Uterus (tissue), 4 donors: ENCODE results near the gene CAPNS1. TPM values are rescaled to one million over a fixed set of nuclear protein-coding genes. Genes with fewer than 3 reads are reported as not detected.

Source experiments
- DNase-seq, 2 donors: peaks; one replicate each; pipeline ENCODE4 v3.0.0-alpha.2; 2019 to 2020
- H3K27ac ChIP-seq, 2 donors: fragments of 200-600 bp; sonication (generic); 1 replicate in 1 of 2; 2 replicates in 1 of 2; pipeline ENCODE4 v1.5.1; 2016 to 2018
- H3K27me3 ChIP-seq, 2 donors: fragments of 200-600 bp; sonication (generic); one replicate each; pipeline ENCODE4 v1.5.1; 2018 to 2019; ENCODE audit warnings: control low read depth in 1 of 2
- H3K36me3 ChIP-seq, 2 donors: fragments of 200-600 bp; sonication (generic); one replicate each; pipeline ENCODE4 v1.5.1; 2019; ENCODE audit warnings: control low read depth in 1 of 2
- H3K4me1 ChIP-seq, 2 donors: fragments of 200-600 bp; sonication (generic); one replicate each; pipeline ENCODE4 v1.5.1; 2018 to 2019; ENCODE audit warnings: control low read depth in 1 of 2
- H3K4me3 ChIP-seq, 2 donors: fragments of 200-600 bp; sonication (generic); 1 replicate in 1 of 2; 2 replicates in 1 of 2; pipeline ENCODE4 v1.5.1; 2018 to 2019; ENCODE audit warnings: mild to moderate bottlenecking in 1 of 2
- H3K9me3 ChIP-seq, 2 donors: fragments of 200-600 bp; sonication (generic); one replicate each; pipeline ENCODE4 v1.5.1; 2019; ENCODE audit warnings: control low read depth in 1 of 2
- POLR2A ChIP-seq, 2 donors: fragments of 450-650 bp; IDR thresholded peaks; one replicate each; pipeline ENCODE4 v1.6.1; 2016; ENCODE audit warnings: antibody characterized with exemption in 2 of 2, mild to moderate bottlenecking in 1 of 2, moderate library complexity in 1 of 2
- intact Hi-C: fragments of 100-400 bp; cut with DNase I; formaldehyde crosslinking; loops from one replicate; pipeline ENCODE4 v1.15.1; 2023; ENCODE audit warnings: low total_unique reads
- total RNA-seq, 4 donors: library from RNA; depleted of rRNA in 3 of 4; stranded (reverse); fragments of >200 nt in 3 of 4; gene quantifications; one replicate each; pipeline versions ENCODE4 v1.1.0 to v1.2.4, GENCODE V29; 2014 to 2023
- TF ChIP-seq, protein P1 (sequence below), 4 experiments: fragments of 200-600 bp in 2 of 4; fragments of 450-650 bp in 2 of 4; sonication (generic) in 2 of 4; IDR thresholded peaks; one replicate each; pipeline ENCODE4 v1.5.1; 2016 to 2019; ENCODE audit warnings: antibody characterized with exemption in 4 of 4, mild to moderate bottlenecking in 2 of 4, moderate library complexity in 1 of 4
- donor health status: DM: yes; HTN: yes; CAD: no.

The CAPNS1 gene
- total RNA-seq, 4 donors from 2014 or later = 134 to 511 (median 179) TPM

DNA sequence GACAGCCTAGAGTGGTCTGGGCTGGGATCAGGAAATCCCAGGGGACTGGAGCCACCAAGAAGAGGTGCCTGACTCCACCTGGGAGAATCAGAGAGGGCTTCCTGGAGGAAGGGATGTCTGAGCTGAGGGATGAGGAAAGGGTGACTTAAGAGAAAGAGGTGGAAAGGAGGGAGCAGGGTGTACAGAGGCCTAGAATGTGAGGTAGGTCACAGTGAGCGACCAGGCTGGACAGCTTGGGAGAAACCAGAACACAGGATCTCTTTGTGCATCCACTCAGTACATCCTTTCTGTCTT is 23.6 kb upstream of the CAPNS1 start:
- H3K27ac ChIP-seq = peak overlapping the region in 1 of 2 donors; percentile 89
- TF ChIP-seq POLR2A (IDR thresholded peaks at IDR 0.05) = no peak
- TF ChIP-seq, protein P1, sequence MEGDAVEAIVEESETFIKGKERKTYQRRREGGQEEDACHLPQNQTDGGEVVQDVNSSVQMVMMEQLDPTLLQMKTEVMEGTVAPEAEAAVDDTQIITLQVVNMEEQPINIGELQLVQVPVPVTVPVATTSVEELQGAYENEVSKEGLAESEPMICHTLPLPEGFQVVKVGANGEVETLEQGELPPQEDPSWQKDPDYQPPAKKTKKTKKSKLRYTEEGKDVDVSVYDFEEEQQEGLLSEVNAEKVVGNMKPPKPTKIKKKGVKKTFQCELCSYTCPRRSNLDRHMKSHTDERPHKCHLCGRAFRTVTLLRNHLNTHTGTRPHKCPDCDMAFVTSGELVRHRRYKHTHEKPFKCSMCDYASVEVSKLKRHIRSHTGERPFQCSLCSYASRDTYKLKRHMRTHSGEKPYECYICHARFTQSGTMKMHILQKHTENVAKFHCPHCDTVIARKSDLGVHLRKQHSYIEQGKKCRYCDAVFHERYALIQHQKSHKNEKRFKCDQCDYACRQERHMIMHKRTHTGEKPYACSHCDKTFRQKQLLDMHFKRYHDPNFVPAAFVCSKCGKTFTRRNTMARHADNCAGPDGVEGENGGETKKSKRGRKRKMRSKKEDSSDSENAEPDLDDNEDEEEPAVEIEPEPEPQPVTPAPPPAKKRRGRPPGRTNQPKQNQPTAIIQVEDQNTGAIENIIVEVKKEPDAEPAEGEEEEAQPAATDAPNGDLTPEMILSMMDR (IDR thresholded peaks at IDR 0.05) = no peak
- peaks cover 0 to 8% of the 10 kb centered on the region in 2 donors for H3K4me1 ChIP-seq
- no peaks in the 10 kb centered on the region for H3K9me3 ChIP-seq
- intact Hi-C loops = loop anchor here (10.0 kb wide), 1 partner anchor 61 kb away; the partner anchor contains the start of genes THAP8 and WDR62
- DNase-seq = no peak
- H3K27me3 ChIP-seq = no peaks in the 10 kb centered on the region
- H3K36me3 ChIP-seq = no peaks in the 10 kb centered on the region
- peak overlapping the region; percentile 73 to 90 for H3K4me3 ChIP-seq

DNA sequence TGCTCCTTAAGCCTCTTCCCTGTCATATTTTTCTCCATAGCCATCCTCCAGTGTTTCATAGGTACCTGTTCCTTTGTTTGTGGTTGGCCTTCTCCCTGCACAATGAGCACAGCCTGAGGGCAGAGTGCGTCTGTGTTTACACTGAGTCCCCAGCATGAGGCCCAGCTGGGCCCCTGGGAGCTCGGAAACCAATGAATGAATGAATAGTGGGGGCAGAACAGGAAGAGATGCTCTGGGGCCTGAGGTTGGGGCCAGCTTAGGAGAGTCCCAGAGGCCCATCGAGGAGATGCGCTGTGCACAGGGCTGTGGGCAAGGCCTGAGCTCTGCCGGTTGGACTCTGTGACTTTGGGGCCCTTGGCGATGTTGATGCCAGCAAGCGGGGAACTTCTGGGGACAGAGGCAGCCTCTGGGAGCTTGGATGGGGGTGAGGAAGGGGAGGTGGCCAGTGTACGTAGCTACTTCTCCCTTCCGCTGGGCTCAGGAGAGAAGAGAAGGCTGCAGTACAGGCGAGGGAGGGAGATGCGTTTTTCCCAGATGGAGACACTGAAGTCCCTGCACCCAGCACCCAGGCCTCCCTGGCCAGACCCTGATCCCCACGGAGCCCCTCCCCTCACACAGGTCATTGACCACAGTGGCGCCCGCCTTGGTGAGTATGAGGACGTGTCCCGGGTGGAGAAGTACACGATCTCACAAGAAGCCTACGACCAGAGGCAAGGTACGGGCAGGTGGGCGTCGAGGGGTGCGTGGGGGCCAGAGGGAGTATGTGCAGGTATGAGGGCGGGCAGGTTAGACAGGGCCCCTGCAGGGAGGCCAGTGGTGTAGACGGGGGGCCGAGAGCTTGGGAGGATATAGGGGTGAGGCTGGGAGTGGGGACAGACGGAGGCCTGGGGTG is 19.5 kb upstream of the CAPNS1 start:
- intact Hi-C loops = no loop called here
- no peak overlapping the region for H3K4me3 ChIP-seq
- no peaks in the 10 kb centered on the region for H3K36me3 ChIP-seq
- no peaks in the 10 kb centered on the region for H3K4me1 ChIP-seq
- no peak overlapping the region for H3K27ac ChIP-seq
- TF ChIP-seq, protein P1 (IDR thresholded peaks at IDR 0.05) = no peak
- H3K9me3 ChIP-seq = no peaks in the 10 kb centered on the region
- no peak for DNase-seq
- H3K27me3 ChIP-seq = no peaks in the 10 kb centered on the region

DNA sequence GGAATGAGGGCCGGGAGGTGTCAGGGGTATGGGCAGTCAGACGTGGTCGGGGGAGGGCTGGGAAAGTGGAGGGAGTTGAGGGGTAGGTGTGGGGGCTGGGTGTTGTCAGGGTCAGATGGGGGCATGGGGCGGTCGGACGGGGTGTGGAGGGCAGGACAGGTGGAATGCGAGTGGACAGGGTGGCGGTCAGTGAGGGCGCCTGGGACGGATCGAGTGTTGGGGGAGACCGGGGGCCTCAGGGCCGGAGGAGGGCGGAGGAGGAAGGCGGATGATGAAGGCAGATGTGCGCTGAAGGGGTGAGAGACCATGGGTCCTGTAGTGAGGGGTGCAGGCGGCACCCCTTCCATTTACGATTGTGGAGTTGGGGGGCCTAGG is 18.9 kb upstream of the CAPNS1 start:
- Histone ChIP-seq H3K27me3 (no peaks in the 10 kb centered on the region), H3K36me3 (no peaks in the 10 kb centered on the region), H3K4me1 (no peaks in the 10 kb centered on the region), H3K27ac (no peak overlapping the region), H3K4me3 (no peak overlapping the region), H3K9me3 (no peaks in the 10 kb centered on the region)
- TF ChIP-seq POLR2A (IDR thresholded peaks at IDR 0.05) = no peak
- TF ChIP-seq, protein P1 (IDR thresholded peaks at IDR 0.05) = no peak
- no peak for DNase-seq
- intact Hi-C loops = no loop called here

DNA sequence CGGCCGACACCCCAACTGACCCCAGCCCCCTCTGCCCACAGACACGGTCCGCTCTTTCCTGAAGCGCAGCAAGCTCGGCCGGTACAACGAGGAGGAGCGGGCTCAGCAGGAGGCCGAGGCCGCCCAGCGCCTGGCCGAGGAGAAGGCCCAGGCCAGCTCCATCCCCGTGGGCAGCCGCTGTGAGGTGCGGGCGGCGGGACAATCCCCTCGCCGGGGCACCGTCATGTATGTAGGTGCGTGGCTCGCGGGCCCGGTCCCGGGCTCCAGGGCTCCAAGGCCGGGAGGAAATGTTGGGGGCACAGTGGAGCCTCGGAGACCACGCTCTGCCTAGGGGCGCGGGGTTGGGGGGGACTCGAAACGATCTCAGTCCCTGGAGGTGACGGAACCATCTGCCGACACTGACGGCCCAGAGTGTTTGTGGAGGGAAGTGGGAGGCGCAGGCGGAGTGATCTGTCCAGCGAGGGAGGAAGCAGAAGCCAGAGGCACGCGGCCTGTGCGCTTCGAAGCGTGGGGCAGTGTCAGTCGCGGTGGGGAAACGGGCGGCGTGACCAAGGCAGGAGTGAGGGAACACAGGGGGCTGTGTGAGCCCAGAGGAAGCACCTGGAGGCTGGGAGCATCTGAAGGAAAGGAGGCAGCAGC is 18.3 kb upstream of the CAPNS1 start:
- intact Hi-C loops = no loop called here
- Histone ChIP-seq H3K4me3 (no peak overlapping the region), H3K9me3 (no peaks in the 10 kb centered on the region), H3K36me3 (no peaks in the 10 kb centered on the region), H3K4me1 (no peaks in the 10 kb centered on the region), H3K27ac (no peak overlapping the region), H3K27me3 (no peaks in the 10 kb centered on the region)
- DNase-seq = no peak
- TF ChIP-seq, protein P1 (IDR thresholded peaks at IDR 0.05) = no peak
- no peak for TF ChIP-seq POLR2A (IDR thresholded peaks at IDR 0.05)

DNA sequence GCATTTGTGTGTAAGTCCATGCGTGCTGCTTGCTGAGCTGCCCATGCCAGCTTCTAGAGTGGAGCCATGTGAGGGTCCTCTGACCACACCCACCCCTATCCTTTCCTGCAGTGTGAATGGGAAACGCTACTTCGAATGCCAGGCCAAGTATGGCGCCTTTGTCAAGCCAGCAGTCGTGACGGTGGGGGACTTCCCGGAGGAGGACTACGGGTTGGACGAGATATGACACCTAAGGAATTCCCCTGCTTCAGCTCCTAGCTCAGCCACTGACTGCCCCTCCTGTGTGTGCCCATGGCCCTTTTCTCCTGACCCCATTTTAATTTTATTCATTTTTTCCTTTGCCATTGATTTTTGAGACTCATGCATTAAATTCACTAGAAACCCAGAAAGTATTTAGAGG is 14.3 kb upstream of the CAPNS1 start:
- DNase-seq = no peak
- H3K4me1 ChIP-seq = no peaks in the 10 kb centered on the region
- H3K9me3 ChIP-seq = no peaks in the 10 kb centered on the region
- no peak overlapping the region for H3K4me3 ChIP-seq
- intact Hi-C loops = loop anchor here (5.0 kb wide), 1 partner anchor 47 kb away; no protein-coding TSS in a partner anchor
- H3K27me3 ChIP-seq = no peaks in the 10 kb centered on the region
- no peak overlapping the region for H3K27ac ChIP-seq
- no peaks in the 10 kb centered on the region for H3K36me3 ChIP-seq
- TF ChIP-seq, protein P1 (IDR thresholded peaks at IDR 0.05) = no peak
- no peak for TF ChIP-seq POLR2A (IDR thresholded peaks at IDR 0.05)
